ENCODE results near the gene WASHC4. TPM values are rescaled to one million over a fixed set of nuclear protein-coding genes. Genes with fewer than 3 reads are reported as not detected.

Gene WASHC4
- total RNA-seq, 2 experiments from 2014 or later = 32.5 to 33.6 TPM

DNA sequence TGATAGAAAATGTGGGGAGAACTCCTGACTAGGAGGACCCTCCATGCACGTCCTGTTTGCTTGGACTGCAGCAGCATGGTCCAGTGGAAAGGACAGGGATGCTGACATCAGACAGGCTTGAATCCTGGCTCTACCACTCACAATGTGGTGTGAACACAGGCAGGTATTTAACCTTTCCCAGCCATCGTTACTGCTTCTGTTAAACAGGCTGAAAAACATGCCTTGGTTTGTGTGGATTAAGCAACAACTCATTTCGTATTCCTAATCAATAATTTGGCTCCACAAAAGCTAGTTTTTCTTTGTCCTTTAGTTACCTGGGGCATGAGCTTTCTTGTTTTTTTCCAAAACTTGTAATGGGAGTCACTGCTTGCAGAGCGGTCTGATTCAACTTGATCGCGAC, 87.4 kb downstream of the WASHC4 start:
- H3K36me3 Mint-ChIP-seq (ENCODE audit: low read depth) = peaks cover 78% of the 10 kb centered on the region
- Histone ChIP-seq H3K4me3 (ENCODE audit: low read length) (no peak overlapping the region), H3K4me1 (ENCODE audit: insufficient read depth, low read length) (no peaks in the 10 kb centered on the region), H3K36me3 (ENCODE audit: insufficient read depth, low read length) (peaks cover 81% of the 10 kb centered on the region), H3K27me3 (ENCODE audit: control insufficient read depth in 1 of 2, insufficient read depth in 2 of 2, low read length in 2 of 2) (no peaks in the 10 kb centered on the region), H3K9me3 (ENCODE audit: control insufficient read depth in 1 of 2, insufficient read depth in 1 of 2, low read length in 2 of 2) (no peaks in the 10 kb centered on the region), H3K27ac (ENCODE audit: low read depth in 1 of 2, low read length in 2 of 2) (no peak overlapping the region)
- TF ChIP-seq, protein P1, sequence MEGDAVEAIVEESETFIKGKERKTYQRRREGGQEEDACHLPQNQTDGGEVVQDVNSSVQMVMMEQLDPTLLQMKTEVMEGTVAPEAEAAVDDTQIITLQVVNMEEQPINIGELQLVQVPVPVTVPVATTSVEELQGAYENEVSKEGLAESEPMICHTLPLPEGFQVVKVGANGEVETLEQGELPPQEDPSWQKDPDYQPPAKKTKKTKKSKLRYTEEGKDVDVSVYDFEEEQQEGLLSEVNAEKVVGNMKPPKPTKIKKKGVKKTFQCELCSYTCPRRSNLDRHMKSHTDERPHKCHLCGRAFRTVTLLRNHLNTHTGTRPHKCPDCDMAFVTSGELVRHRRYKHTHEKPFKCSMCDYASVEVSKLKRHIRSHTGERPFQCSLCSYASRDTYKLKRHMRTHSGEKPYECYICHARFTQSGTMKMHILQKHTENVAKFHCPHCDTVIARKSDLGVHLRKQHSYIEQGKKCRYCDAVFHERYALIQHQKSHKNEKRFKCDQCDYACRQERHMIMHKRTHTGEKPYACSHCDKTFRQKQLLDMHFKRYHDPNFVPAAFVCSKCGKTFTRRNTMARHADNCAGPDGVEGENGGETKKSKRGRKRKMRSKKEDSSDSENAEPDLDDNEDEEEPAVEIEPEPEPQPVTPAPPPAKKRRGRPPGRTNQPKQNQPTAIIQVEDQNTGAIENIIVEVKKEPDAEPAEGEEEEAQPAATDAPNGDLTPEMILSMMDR (IDR thresholded peaks at IDR 0.05) = no peak
- no peak overlapping the region for H3K4me3 Mint-ChIP-seq
- H3K9me3 Mint-ChIP-seq = no peaks in the 10 kb centered on the region
- no peaks in the 10 kb centered on the region for H3K4me1 Mint-ChIP-seq (ENCODE audit: low read depth)
- DNase-seq (no peak), ATAC-seq (ENCODE audit: poor library complexity) (no peak)
- POLR2A ChIA-PET = no interaction called here
- intact Hi-C loops (cut with DNase I, micrococcal nuclease) = no loop called here
- CTCF ChIA-PET = no interaction called here
- no peaks in the 10 kb centered on the region for H3K27me3 Mint-ChIP-seq
- H3K27ac Mint-ChIP-seq = no peak overlapping the region

DNA sequence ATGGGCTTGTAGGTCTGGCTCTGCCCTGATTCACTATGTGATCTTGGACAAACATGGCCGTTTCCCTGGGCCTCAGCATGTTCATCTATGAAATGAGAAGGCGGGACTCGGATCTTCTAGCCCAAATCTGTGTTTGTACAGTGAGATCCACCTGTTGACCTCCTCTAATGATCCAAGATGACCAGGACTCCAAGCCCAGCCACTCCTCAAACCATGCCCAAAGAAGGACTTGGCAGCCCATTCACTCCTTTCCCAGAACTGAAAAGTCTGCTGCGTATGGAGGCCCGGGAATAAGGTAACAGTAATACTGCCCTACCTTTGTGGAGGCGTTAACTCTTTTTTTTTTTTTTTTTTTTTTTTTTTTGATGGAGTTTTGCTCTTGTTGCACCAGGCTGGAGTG, 88.6 kb downstream of the WASHC4 start:
- ChIA-PET POLR2A (no interaction called here), CTCF (no interaction called here)
- Mint-ChIP-seq H3K36me3 (ENCODE audit: low read depth) (peaks cover 73% of the 10 kb centered on the region), H3K27ac (no peak overlapping the region), H3K4me3 (no peak overlapping the region), H3K27me3 (no peaks in the 10 kb centered on the region), H3K4me1 (ENCODE audit: low read depth) (no peaks in the 10 kb centered on the region), H3K9me3 (no peaks in the 10 kb centered on the region)
- Histone ChIP-seq H3K9me3 (ENCODE audit: control insufficient read depth in 1 of 2, insufficient read depth in 1 of 2, low read length in 2 of 2) (no peaks in the 10 kb centered on the region), H3K4me3 (ENCODE audit: low read length) (no peak overlapping the region), H3K36me3 (ENCODE audit: insufficient read depth, low read length) (peaks cover 77% of the 10 kb centered on the region), H3K27ac (ENCODE audit: low read depth in 1 of 2, low read length in 2 of 2) (no peak overlapping the region), H3K4me1 (ENCODE audit: insufficient read depth, low read length) (no peaks in the 10 kb centered on the region), H3K27me3 (ENCODE audit: control insufficient read depth in 1 of 2, insufficient read depth in 2 of 2, low read length in 2 of 2) (no peaks in the 10 kb centered on the region)
- DNase-seq = no peak
- no peak for ATAC-seq (ENCODE audit: poor library complexity)
- TF ChIP-seq, protein P1 (IDR thresholded peaks at IDR 0.05) = no peak
- intact Hi-C loops (cut with DNase I, micrococcal nuclease) = no loop called here

DNA sequence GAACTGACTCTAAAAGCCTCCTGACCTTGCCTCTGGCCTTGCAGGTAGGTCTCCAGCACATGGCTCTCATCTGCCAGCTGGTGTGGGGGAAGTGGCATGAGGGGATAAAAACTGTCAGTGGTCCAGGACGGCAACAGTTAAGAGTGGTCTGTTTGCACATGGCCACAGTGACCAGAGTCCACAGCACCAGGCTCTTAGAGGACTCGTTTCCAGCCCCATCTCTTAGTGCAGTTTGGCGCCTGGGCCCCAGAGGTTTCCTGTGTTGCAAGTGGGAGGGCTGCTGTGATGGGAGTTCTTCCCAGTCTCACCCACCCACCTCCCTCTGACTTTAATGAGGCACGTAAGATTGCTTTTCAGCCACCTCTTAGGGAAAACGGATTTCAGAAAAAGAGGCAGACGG, 91.4 kb downstream of the WASHC4 start:
- POLR2A ChIA-PET = no interaction called here

More for the DNA sequence above, 91.4 kb downstream of the WASHC4 start:
- Histone ChIP-seq H3K9me3 (ENCODE audit: control insufficient read depth in 1 of 2, insufficient read depth in 1 of 2, low read length in 2 of 2) (no peaks in the 10 kb centered on the region), H3K4me3 (ENCODE audit: low read length) (no peak overlapping the region), H3K36me3 (ENCODE audit: insufficient read depth, low read length) (peaks cover 80% of the 10 kb centered on the region), H3K27me3 (ENCODE audit: control insufficient read depth in 1 of 2, insufficient read depth in 2 of 2, low read length in 2 of 2) (no peaks in the 10 kb centered on the region), H3K4me1 (ENCODE audit: insufficient read depth, low read length) (no peaks in the 10 kb centered on the region), H3K27ac (ENCODE audit: low read depth in 1 of 2, low read length in 2 of 2) (no peak overlapping the region)
- DNase-seq (no peak), ATAC-seq (ENCODE audit: poor library complexity) (no peak)
- peaks cover 72% of the 10 kb centered on the region for H3K36me3 Mint-ChIP-seq (ENCODE audit: low read depth)
- CTCF ChIA-PET = no interaction called here
- intact Hi-C loops (cut with DNase I, micrococcal nuclease) = no loop called here
- no peaks in the 10 kb centered on the region for H3K9me3 Mint-ChIP-seq
- no peaks in the 10 kb centered on the region for H3K4me1 Mint-ChIP-seq (ENCODE audit: low read depth)
- no peaks in the 10 kb centered on the region for H3K27me3 Mint-ChIP-seq
- H3K27ac Mint-ChIP-seq = no peak overlapping the region
- H3K4me3 Mint-ChIP-seq = no peak overlapping the region
- TF ChIP-seq, protein P1 (IDR thresholded peaks at IDR 0.05) = no peak
